HG03045 (cell line): ENCODE data around the gene NRF1.
"Not testable (repeated sequence)": the region's sequence is repeated elsewhere in the genome, so short reads cannot be mapped to it uniquely, and the experiment has no call there.

Source experiments
- ATAC-seq: cut with Tn5 transposase; IDR thresholded peaks from one replicate; pipeline ENCODE4 v1.9.1; 2021; ENCODE audit warnings: mild to moderate bottlenecking, moderate library complexity; ENCODE audit not compliant: unreplicated experiment

The NRF1 gene

GRCh38 chr7:129780257-129780973 is 168.9 kb downstream of the NRF1 start:
- ATAC-seq, result peak; percentile 46

- no peak for ATAC-seq
These were observed 169.7 kb downstream of the NRF1 start for GRCh38 chr7:129780974-129781927.

GRCh38 chr7:129781928-129782817 is 170.7 kb downstream of the NRF1 start:
- ATAC-seq, result no peak

GRCh38 chr7:129782818-129783583 is 171.5 kb downstream of the NRF1 start:
- ATAC-seq, result no peak

- no peak for ATAC-seq
These were observed 172.0 kb downstream of the NRF1 start for GRCh38 chr7:129783584-129783919.

GRCh38 chr7:129784437-129784782 is 172.9 kb downstream of the NRF1 start:
- ATAC-seq, result no peak

GRCh38 chr7:129784783-129785684 is 173.5 kb downstream of the NRF1 start:
- no peak for ATAC-seq

- no peak for ATAC-seq
These were observed 174.4 kb downstream of the NRF1 start for GRCh38 chr7:129785685-129786514.

GRCh38 chr7:129786825-129787563 is 175.5 kb downstream of the NRF1 start:
- no peak for ATAC-seq

GRCh38 chr7:129789000-129789399 is 177.5 kb downstream of the NRF1 start:
- ATAC-seq, result no peak

- no peak for ATAC-seq
These were observed 178.1 kb downstream of the NRF1 start for GRCh38 chr7:129789652-129790051.

- ATAC-seq, result no peak
These were observed 178.6 kb downstream of the NRF1 start for GRCh38 chr7:129790136-129790535.

- ATAC-seq, result no peak
These were observed 181.2 kb downstream of the NRF1 start for GRCh38 chr7:129792721-129793120.

GRCh38 chr7:129793506-129794310 is 182.2 kb downstream of the NRF1 start:
- no peak for ATAC-seq

- ATAC-seq, result not testable (repeated sequence)
These were observed 182.9 kb downstream of the NRF1 start for GRCh38 chr7:129794461-129794860.

- ATAC-seq, result no peak
These were observed 184.8 kb downstream of the NRF1 start for GRCh38 chr7:129796186-129796775.
